ENCODE measurements around the gene DOCK4. TPM values are rescaled to one million over a fixed set of nuclear protein-coding genes. Genes with fewer than 3 reads are reported as not detected.

DOCK4 gene
- polyA plus RNA-seq, 1 donor (not counting 4 experiments of a cell fraction or from before 2014, with no cell fraction given), result 13.9 TPM

GRCh38 chr7:111735661-111736551, 470.3 kb downstream of the DOCK4 start:
- DNase-seq (ENCODE audit: low read depth, low spot score) (peak; percentile 41), FAIRE-seq (peak; percentile 90)
- dilution Hi-C loops (cut with MboI; ENCODE audit: extremely low pct_ligation_motif_present, low sequenced_read_pairs), result no loop called here
- H3K9ac ChIP-seq (ENCODE audit: control insufficient read depth, extremely low read depth, insufficient read depth, low read length), result no peak overlapping the region
- H3K9me1 ChIP-seq (ENCODE audit: control insufficient read depth, extremely low read depth, insufficient read depth, low read length), result no peaks in the 10 kb centered on the region
- no peak overlapping the region for H3K27ac ChIP-seq (ENCODE audit: control insufficient read depth, insufficient read depth, low read length)
- no peaks in the 10 kb centered on the region for H3K27me3 ChIP-seq (ENCODE audit: control insufficient read depth, extremely low read depth, insufficient read depth, low read length)
- H2AFZ ChIP-seq (ENCODE audit: control insufficient read depth, low read length), result no peak overlapping the region
- no peaks in the 10 kb centered on the region for H3K9me3 ChIP-seq (ENCODE audit: control insufficient read depth, low read depth, low read length)
- H3K4me1 ChIP-seq (ENCODE audit: control insufficient read depth, extremely low read depth, insufficient read depth, low read length), result peaks cover 5% of the 10 kb centered on the region
- no peaks in the 10 kb centered on the region for H3K79me2 ChIP-seq (ENCODE audit: control insufficient read depth, insufficient read depth, low read length)
- H3K4me3 ChIP-seq (ENCODE audit: control insufficient read depth in 2 of 3, extremely low read depth in 1 of 3, insufficient read depth in 2 of 3, low read depth in 1 of 3, low read length in 3 of 3), result no peak overlapping the region
- peak; percentile 65 to 90 (median 79) for TF ChIP-seq CTCF (optimal IDR thresholded peaks at IDR 0.05 in 1 of 3, IDR thresholded peaks at IDR 0.05 in 1 of 3, conservative IDR thresholded peaks at IDR 0.05 in 1 of 3; ENCODE audit: extremely low read depth in 1 of 3, insufficient read depth in 2 of 3, low read length in 3 of 3)
- no peak for TF ChIP-seq EZH2 (IDR thresholded peaks at IDR 0.05; ENCODE audit: low read length)
- H4K20me1 ChIP-seq (ENCODE audit: control insufficient read depth, extremely low read depth, insufficient read depth, low read length), result no peaks in the 10 kb centered on the region
- no peak overlapping the region for H3K4me2 ChIP-seq (ENCODE audit: control insufficient read depth, extremely low read depth, insufficient read depth, low read depth, low read length)
- peaks cover 11 to 20% of the 10 kb centered on the region in 2 experiments for H3K36me3 ChIP-seq (ENCODE audit: control insufficient read depth in 2 of 2, extremely low read depth in 1 of 2, insufficient read depth in 2 of 2, low read length in 2 of 2)

GRCh38 chr7:111734954-111735660, 471.1 kb downstream of the DOCK4 start:
- Histone ChIP-seq H3K4me1 (ENCODE audit: control insufficient read depth, extremely low read depth, insufficient read depth, low read length) (peaks cover 5% of the 10 kb centered on the region), H4K20me1 (ENCODE audit: control insufficient read depth, extremely low read depth, insufficient read depth, low read length) (no peaks in the 10 kb centered on the region), H3K4me2 (ENCODE audit: control insufficient read depth, extremely low read depth, insufficient read depth, low read depth, low read length) (no peak overlapping the region), H2AFZ (ENCODE audit: control insufficient read depth, low read length) (no peak overlapping the region), H3K36me3 (ENCODE audit: control insufficient read depth in 2 of 2, extremely low read depth in 1 of 2, insufficient read depth in 2 of 2, low read length in 2 of 2) (peaks cover 9 to 20% of the 10 kb centered on the region in 2 experiments), H3K9me3 (ENCODE audit: control insufficient read depth, low read depth, low read length) (no peaks in the 10 kb centered on the region), H3K4me3 (ENCODE audit: control insufficient read depth in 2 of 3, extremely low read depth in 1 of 3, insufficient read depth in 2 of 3, low read depth in 1 of 3, low read length in 3 of 3) (no peak overlapping the region), H3K9me1 (ENCODE audit: control insufficient read depth, extremely low read depth, insufficient read depth, low read length) (no peaks in the 10 kb centered on the region), H3K79me2 (ENCODE audit: control insufficient read depth, insufficient read depth, low read length) (no peaks in the 10 kb centered on the region), H3K27ac (ENCODE audit: control insufficient read depth, insufficient read depth, low read length) (no peak overlapping the region), H3K9ac (ENCODE audit: control insufficient read depth, extremely low read depth, insufficient read depth, low read length) (no peak overlapping the region), H3K27me3 (ENCODE audit: control insufficient read depth, extremely low read depth, insufficient read depth, low read length) (no peaks in the 10 kb centered on the region)
- DNase-seq (ENCODE audit: low read depth, low spot score) (no peak), FAIRE-seq (no peak)
- TF ChIP-seq EZH2 (IDR thresholded peaks at IDR 0.05; ENCODE audit: low read length), result no peak
- no peak for TF ChIP-seq CTCF (optimal IDR thresholded peaks at IDR 0.05 in 1 of 3, IDR thresholded peaks at IDR 0.05 in 1 of 3, conservative IDR thresholded peaks at IDR 0.05 in 1 of 3; ENCODE audit: extremely low read depth in 1 of 3, insufficient read depth in 2 of 3, low read length in 3 of 3)
- dilution Hi-C loops (cut with MboI; ENCODE audit: extremely low pct_ligation_motif_present, low sequenced_read_pairs), result no loop called here
